NCI-H2196 treated with DMSO at 0.1 percent for 48 hours (cell line): ENCODE data around the gene ANO4.
"Not testable (repeated sequence)": the region's sequence is repeated elsewhere in the genome, so short reads cannot be mapped to it uniquely, and the experiment has no call there.

Experiments used
- DNase-seq: peaks from one replicate; lab custom pipeline; 2025; ENCODE audit not compliant: unreplicated experiment; lab: John Stamatoyannopoulos, UW

Gene ANO4

DNA sequence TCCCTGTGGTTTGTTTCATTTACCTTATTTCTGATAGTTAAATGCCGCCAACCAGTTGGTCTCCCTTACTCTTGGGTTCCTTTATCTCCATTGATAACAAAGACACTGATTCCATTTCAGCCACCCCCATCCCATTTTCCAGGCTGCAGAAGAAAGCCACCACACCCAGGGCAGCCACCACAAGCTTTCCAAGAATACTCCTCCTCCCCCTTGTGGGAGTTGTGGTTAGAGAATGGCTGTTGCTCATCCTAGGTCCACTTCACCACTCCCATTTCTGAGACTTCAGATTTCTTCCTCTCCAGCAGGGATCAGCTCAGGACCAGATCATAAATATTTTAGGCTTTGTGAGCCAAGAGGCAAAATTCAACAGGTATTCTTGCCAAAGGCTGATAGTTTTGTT lies 73.9 kb downstream of the ANO4 start:
- no peak for DNase-seq

GRCh38 chr12:100871195-100871734 lies 76.7 kb downstream of the ANO4 start:
- DNase-seq = no peak

DNA sequence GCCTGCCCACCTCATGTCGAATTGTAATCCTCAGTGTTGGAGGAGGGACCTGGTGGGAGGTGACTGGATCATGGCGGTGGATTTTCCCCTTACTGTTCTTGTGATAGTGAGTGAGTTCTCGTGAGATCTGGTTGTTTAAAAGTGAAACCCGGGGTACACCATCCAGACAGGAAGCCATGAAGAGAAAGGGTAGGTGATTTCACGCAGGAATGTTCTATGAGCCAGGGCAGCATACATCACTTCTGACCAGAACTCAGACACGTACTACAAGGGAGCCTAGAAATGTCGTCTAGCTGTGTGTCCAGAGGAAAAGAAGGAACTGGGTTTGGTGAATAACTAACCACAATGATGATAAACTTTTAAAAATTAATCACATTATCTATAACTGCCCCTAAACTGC lies 80.6 kb downstream of the ANO4 start:
- DNase-seq = no peak

- DNase-seq = no peak
These were observed 81.2 kb downstream of the ANO4 start for GRCh38 chr12:100875771-100876170.

DNA sequence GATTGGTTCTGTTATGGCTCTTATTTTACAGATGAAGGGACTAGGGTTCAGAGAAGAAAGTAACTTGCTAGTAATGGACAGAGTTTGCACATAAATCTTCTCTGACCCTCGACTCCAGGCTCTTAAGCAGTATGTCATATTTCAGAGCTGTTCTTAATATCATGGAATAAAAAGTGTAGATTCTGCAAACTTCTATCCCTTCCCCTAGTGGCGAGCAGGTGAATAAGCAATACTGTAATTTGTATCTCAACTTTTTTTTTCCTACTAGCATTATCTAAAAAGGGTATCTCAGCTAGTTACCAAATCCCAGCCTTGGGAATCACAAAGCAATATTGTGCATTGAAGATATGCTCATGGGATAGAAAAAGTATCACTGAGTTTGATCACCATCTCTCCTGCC lies 83.2 kb downstream of the ANO4 start:
- DNase-seq = no peak

- no peak for DNase-seq
These were observed 100.6 kb downstream of the ANO4 start for GRCh38 chr12:100895192-100895591.

DNA sequence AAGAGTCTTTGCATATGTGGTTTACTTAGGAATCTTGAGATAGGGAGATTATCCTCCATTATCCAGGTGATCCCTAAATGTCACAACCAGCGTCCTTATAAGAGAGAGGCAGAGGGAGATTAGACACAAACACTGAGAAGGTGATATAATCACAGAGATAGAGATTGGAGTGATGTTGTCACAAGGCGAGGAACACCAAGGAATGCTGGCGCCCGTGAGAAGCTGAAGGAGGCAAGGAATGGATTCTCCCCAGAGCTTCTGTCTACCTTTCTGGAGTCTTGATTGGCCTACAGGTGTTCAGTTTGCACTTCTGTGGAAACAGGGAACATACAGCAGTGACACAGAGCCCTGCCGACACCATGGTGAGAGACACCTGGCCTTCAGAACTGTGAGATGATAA lies 101.6 kb downstream of the ANO4 start:
- no peak for DNase-seq

GRCh38 chr12:100897240-100897639 lies 102.7 kb downstream of the ANO4 start:
- no peak for DNase-seq

- no peak for DNase-seq
These were observed 104.7 kb downstream of the ANO4 start for GRCh38 chr12:100899301-100899700.

DNA sequence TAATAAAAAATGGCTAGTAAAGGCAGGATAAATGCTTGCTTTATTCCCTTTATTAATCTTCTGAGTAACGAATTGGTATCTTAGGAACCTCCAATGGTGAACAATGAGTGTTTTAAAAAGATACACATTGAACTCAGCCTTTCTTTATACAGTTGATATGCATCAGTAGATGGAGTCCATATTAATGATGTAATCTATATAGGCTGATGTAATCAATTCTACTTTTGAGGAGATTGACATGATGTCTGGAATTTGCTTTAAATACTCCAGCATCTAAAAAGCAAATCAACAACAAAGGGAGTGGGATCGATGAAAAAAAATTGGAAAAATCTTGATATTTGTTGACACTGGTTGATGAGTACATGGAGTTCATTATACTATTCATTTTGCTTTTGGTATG lies 106.2 kb downstream of the ANO4 start:
- no peak for DNase-seq

DNA sequence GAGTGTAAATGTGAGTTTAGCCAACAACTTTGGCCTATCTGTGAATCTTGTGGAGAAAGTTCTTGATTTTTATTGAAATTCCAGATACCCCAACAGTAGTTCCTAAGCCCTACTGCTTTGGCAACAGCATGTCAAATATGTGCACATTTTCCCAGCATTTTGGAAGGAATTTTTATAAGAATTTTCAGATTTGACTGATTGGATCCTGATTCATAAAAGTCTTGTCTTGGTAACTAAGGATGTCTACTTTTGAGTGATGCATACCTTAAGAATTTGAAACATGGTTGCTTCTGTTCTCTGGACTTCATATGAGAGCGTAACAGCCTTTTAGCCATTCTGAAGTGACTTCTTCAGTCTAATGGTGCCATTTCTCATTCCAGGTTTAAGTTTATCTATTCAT lies 106.7 kb downstream of the ANO4 start:
- DNase-seq = no peak

- DNase-seq = no peak
These were observed 109.7 kb downstream of the ANO4 start for GRCh38 chr12:100904270-100904669.

DNA sequence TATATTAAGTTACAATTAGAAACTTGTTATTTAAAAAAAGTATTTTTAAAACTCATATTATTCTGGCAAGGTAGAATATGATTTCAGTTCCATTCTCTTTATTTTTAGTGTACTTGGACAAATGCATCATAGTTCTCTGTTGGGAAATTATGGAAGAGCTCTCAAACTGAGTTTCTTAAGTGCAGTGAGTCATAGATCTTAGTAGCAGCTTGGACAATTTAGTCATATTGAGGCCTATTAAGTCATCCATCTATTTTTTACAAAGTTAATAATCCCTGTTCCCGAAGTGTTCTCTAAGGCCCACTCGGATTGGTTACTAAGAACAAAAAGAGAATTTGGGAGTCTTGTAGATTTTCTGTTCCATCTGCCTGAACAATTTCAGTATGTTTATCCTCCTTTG lies 113.9 kb downstream of the ANO4 start:
- DNase-seq = no peak

DNA sequence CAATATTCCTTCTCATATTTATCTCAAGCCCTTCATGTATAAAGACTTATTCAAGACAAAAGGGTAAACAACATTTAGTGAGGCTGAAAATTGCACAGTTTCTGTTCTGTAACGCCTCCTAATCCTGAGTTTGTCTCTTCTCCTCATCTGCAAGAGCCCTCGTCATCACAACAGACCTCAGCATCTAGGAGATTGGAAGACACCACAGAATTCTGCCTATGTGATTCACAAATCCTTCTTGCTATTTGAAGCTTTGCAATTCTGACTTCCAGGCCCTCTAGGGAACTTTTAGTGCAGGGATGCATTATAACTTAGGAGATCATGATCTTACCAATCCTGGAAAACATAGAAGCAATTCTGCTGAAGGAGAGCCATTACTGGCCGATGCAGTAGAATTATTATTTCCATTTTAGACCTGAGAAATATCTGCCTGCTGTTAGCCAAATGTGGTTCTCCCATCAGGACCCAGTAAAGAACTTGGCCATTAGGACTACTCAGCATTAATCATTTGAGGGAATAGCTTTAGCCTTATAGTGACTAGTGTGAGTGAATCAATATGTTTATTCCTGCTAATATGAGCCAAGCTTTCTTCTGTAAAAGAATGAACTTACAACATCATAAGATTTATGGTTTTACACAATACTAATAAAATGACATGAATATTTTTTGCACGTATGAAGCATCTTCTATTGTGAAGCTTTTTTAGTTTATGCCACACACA lies 119.5 kb downstream of the ANO4 start:
- no peak for DNase-seq

GRCh38 chr12:100919116-100919515 lies 124.5 kb downstream of the ANO4 start:
- no peak for DNase-seq

GRCh38 chr12:100920493-100920892 lies 125.9 kb downstream of the ANO4 start:
- no peak for DNase-seq

DNA sequence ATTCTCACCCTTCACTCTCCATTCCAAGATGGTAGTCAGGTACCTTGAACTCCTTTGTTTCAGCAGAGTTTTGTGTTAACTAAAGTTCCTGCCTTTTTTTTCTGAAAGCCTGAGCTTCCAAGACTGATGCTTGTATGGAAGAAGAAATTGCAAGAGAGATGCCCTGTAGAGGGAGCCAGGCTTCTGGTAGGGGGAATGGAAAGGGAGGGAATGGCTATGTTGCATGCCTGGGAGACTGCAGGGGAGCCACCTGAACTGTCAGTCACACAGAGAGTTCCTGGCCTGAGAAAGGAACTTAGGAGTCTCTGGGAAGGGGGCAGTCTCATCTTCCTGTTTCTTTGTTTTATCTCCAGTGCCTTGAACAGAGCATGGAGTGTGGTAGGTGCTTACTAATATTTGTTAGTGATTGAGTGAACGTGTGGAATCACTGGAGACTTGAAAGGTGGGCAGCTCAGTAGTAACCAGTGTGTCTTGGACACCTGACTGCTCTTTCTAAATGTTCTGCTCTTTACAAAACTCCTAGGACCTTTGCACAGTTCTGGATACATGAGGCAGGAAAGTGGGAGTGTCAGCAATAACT lies 132.2 kb downstream of the ANO4 start:
- DNase-seq = no peak

DNA sequence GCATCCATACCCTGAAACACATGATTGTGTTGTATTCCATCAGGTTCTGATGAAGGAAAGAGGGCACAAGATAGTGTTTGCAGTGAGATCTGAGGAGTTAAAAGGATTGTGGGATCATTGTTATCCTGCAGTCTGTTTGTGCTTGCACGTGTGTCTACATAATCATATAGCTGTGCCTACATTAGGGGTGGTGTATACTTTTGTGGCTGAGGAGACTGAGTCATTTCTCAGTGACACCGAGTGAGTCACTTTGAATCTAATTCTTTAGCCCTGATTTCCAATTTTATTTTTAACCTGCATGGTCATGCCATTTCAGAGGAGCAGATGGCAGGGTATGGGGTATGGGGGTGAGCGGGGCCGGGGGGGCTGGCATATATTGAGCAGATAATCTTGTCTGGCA lies 133.2 kb downstream of the ANO4 start:
- no peak for DNase-seq

- no peak for DNase-seq
These were observed 138.0 kb downstream of the ANO4 start for GRCh38 chr12:100932571-100932970.

DNA sequence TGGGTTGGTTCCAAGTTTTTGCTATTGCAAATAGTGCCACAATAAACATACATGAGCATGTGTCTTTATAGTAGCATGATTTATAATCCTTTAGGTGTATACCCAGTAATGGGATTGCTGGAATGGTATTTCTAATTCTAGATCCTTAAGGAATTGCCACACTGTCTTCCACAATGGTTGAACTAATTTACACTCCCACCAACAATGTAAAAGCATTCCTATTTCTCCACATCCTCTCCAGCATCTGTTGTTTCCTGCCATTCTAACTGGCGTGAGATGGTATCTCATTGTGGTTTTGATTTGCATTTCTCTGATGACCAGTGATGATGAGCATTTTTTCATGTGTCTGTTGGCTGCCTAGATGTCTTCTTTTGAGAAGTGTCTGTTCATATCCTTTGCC lies 139.0 kb downstream of the ANO4 start:
- not testable (repeated sequence) for DNase-seq

GRCh38 chr12:100935929-100936328 lies 141.4 kb downstream of the ANO4 start:
- no peak for DNase-seq

DNA sequence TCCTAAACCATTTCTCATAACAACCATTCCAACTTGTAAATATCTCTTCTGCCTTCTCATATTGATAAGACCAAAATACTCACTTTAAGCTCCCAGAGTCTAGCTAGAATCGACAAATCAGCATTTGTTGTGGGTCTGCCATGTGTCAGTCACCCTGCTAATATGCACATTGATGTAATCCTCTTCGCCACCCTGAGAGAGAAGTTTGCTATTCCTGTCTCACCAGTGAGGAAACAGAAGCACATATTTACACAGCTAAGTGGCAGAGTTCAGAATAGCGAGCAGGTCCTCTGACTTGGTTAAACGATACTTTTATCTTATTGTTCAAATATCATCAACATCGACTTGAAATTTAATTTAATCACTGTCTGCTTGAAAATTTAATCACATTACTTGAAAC lies 142.1 kb downstream of the ANO4 start:
- no peak for DNase-seq

DNA sequence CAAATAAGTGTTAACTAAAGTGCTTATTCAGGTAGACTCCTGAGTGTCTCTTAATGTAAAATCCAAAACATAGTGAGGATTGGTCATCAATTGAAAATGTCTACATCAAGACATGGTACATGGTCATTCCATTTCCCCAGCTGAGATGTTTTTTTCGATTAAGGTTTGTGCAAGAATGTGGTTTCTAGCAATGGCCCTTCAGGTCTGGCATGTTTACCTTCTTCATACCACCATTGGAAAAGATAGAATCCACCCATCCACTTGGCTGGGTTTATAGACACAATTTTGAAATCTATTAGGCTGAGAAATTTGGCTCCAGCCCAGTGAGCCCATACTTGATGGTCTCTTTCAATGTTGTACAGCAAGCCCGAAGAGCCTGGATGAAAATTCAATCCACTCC lies 145.9 kb downstream of the ANO4 start:
- no peak for DNase-seq
